Umbilical cord (tissue), 2 donors: ENCODE measurements around the gene EPB42. TPM values are rescaled to one million over a fixed set of nuclear protein-coding genes. Genes with fewer than 3 reads are reported as not detected.
"Not testable (repeated sequence)": the region's sequence is repeated elsewhere in the genome, so short reads cannot be mapped to it uniquely, and the experiment has no call there.

Experiments used
- DNase-seq: peaks from one replicate; pipeline ENCODE4 v3.0.0-alpha.2; 2015; ENCODE audit warnings: low spot score
- total RNA-seq: library from RNA; depleted of rRNA; stranded (reverse); fragments of >200 nt; gene quantifications from one replicate; pipeline ENCODE4 v1.2.3, GENCODE V29; 2014; ENCODE audit warnings: low replicate concordance; ENCODE audit not compliant: insufficient read depth

EPB42 gene
- total RNA-seq, 1 donor from 2014 or later: 7.0 TPM

DNA sequence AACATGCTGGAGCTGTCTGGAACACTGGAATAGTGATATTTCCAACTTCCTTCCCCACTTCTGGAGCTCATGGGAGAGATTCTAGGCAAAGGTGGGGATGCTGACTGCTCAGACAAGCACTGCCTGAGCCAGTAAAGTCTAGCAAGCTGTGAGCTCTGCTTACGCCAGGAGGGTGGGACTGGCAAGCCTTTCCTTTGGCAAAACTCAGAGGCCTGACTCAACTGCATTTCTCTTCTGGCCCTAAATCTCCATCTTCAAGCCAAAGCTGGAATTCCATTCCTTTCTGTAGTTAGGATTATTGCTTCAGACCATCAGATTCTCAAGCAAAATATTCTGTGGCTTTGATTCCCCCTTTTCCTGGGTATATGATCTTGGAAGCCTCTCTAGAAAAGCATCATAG lies 20.3 kb upstream of the EPB42 start:
- DNase-seq: no peak

DNA sequence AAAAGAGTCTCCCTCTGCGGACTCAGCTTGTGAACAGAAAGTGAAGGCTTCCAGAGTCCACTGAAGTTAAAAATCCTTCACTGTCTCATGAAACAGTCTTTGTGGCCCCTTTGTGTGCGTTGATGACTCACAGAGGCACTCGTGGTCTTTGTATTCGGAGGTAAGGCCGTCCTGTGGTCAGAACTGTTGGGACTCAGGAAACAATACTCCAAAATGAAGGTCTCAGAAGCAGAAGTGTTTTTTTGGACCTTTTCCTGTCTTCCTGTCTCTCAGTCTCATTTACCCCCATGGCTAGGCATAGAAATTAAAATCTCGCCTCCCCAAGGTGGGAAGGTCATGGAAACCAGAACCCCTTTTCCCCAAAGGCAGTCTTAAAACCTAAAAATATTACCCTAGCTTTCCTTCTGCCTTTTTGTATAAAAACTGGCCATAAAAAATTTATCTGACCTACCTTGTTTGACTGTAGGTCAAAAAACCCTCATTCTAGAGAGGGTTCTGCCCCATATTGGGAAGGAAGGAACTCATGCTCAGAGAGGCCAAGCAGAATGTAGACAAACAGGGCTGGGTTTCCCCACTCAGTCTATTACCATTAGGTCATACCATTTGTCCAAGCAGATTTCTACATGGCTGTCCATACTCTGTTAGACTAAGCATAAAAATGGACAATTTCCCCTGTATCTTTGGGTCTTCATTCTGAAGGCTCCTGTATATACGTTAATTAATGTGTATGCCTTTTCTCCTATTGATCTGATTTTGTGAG lies 19.1 kb upstream of the EPB42 start:
- DNase-seq: no peak

DNA sequence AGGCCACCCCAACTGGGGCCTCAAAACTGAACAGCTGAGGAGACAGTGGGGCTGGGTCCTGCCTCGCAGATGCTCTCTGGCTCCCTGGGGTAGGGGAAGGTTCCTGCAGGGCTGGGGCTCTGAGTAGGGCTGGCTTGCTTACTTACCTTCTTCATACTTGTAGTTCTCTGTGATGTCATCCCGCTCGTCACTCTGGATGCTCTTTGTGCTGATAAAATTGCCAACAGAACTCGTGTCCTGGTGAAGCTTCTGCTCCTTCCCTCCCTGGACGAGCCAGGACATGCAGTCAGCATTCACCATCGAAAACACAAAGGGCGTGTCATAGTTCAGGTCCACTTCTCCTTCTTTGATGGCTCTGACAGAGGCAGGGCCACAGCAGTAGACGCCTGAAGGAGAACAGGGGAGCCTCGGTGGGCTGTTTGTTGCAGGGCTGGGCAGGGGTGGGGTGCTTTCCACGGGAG lies 17.9 kb upstream of the EPB42 start:
- no peak for DNase-seq

DNA sequence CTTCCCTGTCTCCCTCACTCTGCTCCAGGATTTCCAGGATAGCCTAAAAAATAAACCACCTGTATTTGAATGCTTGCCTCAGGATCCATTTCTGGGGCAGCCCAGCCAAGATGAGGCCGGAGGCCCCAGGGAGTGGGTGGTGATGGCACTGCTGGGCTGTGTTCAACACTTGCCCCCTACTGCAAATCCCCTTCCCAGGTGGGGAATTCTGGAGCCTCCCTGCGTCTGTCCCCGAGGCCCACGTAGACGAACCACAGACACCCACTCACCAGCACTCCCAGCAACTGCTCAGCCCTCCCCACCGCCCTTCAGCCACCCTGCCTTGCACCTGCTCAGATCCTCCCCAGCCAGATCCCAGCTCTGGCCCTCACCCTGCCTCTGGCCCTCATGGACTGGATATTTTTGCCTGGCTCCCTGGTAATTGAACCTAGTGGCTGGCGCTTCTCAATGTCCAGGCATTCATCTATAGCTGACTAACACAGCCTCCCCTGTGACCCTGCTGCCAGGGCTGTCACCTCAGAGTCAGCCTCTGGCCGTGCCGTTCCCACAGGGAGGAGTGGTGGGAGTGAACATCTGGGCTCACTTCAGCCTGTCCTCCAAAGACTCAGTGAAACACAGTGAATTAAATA lies 17.1 kb upstream of the EPB42 start:
- DNase-seq: no peak

DNA sequence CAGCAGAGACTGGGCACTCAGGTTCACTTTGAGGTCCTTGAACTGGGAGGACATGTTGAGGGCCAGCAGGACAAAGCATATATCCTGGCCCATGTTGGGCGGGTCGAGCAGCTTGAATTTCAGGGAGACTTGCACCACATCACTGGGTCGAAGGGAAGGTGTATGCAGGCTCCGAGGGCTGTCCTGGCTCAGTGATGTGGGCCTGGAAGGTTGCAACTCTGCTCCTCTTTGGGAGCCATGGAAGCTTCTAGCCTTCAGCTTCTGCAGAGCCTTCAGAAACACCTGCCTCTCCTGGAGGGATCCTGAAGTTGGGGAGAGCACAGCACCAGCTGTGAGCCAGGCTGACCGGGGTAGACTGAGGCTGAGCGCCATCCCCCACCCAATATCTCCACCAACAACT lies 14.7 kb upstream of the EPB42 start:
- no peak for DNase-seq

DNA sequence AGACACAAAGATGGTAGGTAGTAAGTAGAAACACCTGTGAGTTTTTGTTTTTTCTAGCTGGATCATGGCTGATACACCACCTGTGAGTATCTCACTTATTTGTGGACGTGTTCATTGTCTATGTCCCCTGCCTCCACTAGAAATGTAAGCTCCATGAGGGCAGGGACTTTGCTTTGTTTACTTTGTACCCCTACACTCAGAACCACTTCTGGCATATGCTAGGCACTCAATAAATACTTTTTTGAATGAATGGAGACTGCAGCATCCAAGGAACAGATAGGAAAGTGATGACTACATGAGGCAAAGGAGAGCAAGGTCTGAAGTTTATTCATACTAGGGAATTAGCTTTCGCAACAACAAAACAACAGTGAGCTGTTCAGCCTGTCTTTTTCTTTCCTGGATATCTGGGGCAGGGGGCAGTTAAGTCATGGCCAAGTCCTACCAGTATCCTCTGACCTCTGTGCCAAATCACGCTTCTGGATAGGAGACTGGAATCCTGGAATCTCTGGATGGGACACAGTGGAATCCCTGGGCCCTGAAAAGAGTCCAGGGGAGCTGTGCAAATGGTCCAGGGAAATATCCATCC lies 11.6 kb upstream of the EPB42 start:
- DNase-seq: no peak

DNA sequence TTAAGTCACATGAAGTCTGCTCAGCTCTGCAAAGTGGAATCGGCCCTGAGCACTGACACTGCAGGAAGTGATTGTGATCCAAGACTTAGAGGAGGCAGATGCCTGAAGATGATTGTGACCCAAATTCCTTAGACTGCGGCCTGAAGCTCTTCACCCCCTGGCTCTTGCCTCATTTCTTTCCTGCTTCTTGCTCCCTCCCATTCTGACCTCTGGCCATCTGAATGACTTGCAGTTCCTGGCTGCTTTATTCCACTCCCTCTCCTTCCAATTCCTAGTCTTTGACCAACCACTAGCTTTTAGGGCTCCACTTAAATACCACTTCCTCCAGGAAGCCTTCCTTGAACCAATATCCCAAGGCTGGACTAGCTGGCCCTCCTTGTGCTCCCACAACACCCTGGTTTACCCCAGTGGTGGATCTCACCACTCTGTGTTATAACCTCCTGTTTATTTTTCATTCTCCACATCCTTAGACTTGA lies 9.9 kb upstream of the EPB42 start:
- no peak for DNase-seq

DNA sequence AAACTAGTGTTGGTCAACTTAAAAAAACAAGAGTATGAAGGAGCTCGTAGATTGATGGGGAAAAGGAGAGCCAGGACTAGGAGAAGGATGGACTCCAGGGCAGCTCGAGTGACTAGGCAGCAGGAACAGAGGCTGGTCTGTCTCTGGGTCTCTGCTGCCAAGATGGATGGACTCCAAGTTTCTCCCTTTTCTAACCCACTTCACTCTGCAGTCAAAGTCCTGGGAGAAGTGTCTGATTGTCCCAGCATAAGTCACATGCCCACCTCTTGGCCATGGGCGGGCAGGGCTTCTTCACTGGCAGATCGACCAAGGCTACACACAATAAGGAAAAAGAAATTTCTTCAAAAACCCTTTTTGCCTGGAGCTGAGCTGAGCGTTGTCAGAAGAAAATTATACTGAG lies 9.2 kb upstream of the EPB42 start:
- no peak for DNase-seq

DNA sequence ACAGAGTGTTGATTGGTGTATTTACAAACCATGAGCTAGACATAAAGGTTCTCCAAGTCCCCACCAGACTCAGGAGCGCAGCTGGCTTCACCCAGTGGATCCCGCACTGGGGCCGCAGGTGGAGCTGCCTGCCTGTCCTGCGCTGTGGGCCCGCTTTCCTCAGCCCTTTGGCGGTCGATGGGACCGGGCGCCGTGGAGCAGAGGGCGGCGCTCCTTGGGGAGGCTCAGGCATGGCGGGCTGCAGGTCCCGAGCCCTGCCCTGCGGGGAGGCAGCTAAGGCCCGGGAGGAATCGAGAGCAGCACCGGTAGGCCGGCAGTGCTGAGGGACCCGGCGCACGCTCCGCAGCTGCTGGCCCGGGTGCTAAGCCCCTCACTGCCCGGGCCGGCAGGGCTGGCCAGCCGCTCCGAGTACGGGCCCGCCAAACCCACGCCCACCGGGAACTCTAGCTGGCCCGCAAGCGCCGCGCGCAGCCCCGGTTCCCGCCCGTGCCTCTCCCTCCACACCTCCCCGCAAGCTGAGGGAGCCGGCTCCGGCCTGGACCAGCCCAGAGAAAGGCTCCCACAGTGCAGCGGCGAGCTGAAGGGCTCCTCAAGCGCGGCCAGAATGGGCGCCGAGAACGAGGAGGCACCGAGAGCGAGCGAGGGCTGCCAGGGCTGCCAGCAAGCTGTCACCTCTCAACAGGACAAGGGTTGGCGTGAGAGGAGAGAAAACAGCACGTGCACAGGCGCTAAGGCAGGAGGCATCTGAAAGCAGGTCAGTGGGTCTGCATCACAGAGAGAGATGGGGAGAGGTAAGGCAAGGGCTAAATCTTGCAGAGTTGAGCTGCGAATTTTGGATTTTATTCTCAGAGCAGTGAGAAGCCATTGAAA lies 5.9 kb upstream of the EPB42 start:
- DNase-seq: no peak

DNA sequence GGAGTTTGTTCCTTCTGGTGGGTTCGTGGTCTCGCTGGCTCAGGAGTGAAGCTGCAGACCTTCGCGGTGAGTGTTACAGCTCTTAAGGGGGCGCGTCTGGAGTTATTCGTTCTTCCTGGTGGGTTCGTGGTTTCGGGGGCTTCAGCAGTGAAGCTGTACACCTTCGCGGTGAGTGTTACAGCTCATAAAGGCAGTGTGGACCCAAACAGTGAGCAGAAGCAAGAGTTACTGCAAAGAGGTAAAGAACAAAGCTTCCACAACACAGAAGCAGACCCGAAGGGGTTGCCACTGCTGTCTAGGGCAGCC lies 5.1 kb upstream of the EPB42 start:
- not testable (repeated sequence) for DNase-seq

DNA sequence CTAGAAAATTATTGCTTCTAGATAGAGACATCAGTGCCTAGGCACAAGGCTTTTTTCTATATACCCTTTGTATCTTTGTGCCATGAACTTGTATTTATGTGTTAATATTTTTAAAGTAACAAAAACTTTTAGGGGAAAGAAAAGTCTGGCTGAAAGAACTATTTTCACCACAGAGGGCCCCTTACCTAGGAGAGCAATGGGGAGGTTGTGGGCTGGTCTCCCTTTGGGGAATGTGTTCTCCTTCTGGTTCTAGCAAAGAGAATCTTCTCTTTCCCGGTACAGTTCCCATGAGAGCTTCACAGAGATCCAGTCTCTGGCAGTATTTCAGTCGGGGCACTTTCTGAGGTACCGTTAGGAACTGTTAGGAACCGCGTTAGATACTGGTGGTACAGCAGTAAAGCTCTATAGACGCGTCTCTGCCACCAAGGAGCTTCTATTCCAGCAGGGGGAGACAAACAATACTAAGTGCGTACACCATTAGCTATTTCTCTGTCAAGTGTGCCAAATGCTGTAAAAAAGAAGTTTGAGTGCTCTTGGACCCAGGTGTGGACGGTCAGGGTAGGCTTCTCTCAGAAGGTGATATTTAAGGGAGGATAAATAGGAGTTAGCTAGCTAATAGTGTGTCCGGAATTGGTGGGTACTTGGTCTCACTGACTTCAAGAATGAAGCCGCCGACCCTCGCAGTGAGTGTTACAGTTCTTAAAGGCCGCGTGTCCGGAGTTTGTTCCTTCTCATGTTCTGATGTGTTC lies 4.6 kb upstream of the EPB42 start:
- peak; percentile 54 for DNase-seq

DNA sequence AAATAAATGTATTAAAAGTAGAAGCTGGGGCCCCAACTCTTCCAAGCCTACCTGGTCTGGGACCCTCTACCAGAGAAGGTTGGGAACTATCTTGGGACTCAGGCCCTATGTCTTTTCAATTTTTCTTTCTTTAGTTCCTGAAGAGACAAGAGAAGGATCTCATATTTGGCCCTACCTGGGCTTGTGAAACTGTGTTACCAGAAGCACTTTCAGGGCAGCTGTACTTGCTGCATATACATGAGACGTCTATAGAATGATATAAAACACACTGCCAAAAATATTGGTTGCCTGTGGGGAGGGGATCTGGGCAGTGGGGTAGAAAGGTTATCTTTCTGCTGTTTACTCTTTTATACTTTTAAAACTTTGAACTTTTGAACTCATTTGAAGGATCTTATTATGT lies 604 bp upstream of the EPB42 start:
- no peak for DNase-seq

DNA sequence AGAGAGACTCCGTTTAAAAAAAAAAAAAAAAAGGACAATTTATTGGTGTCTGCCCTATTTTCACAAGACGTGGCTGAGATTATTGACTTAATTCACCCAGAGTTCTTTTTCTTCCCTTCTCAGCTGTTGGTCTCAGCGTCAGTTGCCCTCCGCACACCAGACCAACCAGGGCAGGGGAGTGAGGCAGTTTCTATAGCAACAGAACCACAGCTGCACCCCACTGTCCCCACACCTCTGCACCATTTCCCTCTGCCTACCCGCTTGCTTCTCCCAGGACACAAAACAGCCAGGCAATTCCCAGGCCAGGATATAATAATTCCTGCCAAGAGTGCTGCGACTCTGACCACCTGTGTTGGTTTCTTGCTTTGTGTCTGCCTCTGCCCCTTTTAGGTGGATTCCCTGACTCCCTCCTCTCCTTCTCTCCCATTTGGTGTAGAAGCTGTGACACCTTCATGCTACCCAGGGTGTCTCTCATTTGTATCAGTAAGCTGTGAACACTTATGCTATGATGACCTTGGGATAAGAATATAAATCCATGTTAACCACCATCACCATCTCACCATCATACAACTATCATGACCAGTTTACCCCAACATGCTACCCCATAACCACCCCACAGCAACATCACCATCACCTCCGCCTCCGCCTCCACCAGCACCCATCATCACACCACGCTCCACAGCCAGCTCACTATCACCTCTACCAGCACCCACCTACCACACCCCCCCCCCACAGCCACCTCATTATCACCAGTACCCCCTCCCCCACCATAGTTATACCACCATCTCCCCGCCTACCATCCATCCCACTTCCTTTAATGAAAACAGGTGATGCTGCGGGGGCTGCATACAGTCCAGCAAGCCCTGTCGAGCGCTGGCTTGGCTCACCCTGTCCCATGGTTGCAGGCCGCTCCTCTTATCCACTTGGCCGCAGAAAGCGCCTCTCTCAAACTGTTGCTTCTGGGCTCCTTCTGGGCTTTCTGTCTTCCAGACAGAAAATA lies 589 bp downstream of the EPB42 start:
- DNase-seq: no peak

DNA sequence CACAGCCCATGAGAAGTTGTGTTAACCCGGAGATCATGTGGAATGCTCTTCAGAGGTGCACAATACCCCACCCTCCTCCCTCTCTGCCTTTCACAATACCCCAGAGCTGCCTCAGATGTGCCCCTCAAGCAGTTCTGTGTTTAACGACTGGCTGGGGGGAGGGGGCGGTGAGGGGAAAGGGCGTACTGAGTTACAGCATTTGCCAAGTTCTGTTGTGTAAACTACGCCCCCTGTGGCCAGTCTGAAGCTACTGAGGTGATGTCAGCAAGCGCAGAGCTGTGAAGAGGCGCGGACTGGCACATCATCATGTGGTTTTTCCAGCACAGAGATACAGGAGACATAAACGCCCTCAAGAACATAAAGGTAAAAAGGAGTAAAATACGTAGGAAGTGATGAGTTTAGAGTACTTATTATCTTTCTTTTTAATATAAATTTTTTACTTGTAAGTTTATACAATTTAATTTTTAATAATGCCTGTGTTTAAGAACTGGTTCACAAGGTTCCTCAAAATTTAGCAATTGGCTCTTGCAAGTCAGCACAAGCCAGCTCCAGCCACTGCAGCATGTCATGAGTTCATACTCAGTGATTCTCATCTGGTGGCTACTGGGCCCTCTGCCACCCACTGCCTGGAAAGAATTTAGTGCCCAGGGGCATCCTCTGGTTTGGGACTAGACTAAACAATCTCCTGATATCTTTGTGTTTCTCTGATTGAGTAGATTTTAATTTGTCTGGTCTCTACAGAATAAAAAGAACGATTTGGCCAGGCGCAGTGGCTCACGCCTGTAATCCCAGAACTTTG lies 1.7 kb downstream of the EPB42 start:
- no peak for DNase-seq

DNA sequence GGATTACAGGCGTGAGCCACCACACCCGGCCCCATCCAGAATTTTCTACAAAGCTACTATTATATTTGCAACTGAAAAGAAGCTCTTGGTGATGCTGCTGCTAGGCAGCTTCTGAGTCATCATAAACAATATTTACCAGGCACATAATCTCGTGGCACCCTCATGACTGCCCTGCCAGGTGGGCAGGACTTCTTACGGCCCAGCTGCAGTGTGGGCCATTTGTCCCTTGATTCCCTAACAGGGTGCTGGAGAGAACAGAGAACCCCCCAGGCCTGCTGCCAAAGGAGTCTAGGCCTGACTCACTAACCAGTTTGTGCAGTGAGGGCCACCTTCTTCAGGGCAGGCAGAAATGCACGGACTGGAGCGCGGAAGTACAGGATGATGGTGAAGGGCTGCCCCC lies 4.9 kb downstream of the EPB42 start:
- no peak for DNase-seq

DNA sequence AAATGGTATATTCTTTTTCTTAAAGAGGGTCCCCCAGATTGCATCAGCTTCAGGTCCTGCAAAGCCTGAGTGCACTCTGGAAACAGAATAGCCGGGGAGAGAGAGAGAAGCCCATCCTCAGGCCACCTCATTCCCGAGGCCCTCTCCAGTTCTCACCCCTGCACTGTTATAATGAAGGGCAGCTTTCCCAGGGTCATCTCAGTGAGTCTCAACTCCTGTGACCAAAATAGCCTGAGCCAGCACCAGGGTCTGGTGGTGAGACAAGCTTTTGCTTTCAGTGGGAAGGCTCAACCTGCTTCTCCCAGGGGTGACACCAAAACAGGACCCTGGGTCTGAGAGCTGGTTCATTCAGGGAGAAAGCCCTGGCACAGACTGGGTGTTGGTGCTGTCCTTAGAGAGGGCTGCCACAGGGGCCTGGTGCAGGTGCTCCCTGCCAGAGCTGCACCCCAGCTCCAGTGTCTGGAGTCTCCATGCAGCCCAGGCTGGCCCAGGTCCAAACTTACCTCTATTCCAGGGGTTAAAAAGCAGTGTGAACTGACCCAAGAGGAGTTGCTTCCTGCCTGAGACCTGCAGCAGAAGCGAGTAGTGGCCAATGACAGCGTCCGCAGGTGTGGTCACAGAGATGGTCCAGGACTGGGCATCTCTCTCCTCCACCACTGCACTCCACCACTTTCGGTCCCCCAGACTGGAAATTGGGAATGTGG lies 6.1 kb downstream of the EPB42 start:
- DNase-seq: no peak

DNA sequence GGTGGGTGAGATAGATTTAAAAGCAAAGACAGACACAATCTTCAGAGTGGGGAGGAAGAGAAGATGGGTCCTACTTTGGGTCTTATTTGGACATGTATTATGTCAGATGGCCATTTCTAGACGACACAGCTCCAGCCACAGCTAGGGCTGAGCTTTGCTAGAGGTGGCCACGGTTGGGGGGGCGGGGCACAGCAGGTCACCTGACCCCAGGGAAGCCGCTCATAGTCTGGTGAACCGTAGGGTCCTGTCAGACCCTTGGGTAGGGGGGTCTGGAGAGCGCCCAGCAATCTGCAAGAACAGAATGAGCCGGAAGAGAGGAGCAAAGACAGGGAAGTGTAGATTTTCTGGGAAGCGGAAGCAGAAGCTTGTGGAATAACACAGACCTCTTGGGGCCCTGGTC lies 6.6 kb downstream of the EPB42 start:
- no peak for DNase-seq

DNA sequence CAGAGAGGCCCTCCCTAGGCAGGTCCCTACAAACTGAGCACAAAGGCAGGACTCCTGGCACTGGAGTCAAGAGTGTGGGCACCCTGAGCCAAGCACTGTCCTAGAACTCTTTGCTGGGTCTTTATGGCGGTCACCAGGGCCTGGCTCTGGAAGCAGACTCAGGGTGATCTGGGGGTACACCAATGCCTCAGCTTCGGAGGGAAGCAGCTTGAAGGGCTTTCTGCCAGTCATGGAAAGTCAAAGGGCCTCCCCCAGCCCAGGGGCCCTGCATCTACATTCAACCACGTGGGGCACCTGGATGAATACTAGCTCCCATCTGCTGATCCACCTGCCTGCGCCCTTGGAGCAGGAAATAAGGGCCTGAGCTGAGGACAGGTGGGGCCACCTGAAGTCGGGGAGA lies 7.4 kb downstream of the EPB42 start:
- DNase-seq: no peak

DNA sequence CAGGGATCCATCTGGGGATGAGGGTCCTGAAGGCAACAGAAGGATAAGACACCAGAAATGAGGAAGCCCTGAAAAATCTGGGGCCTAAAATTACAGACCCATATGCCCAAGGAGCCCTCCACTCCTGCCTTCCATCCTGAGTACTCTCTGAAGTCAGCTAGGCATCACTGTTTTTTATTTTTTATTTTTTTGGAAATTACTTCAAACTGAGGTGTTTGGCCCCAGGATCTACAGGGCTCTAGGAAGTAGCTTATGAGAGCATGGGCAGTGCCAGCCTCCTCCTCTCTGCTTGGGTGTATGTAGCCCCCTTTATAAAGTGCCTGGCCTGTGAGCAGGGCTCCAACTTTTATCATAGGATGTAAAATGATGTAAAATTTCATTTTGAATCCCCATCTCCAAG lies 7.9 kb downstream of the EPB42 start:
- no peak for DNase-seq
